Neural cell (in vitro differentiated cells): ENCODE data around the gene SHC2. TPM values are rescaled to one million over a fixed set of nuclear protein-coding genes. Genes with fewer than 3 reads are reported as not detected.

ENCODE experiments used
- H2AFZ ChIP-seq: fragments of 200-600, 300-800 bp; sonication (generic), shearing (Covaris generic); 2 replicates; pipeline ENCODE4 v1.6.0; 2014; ENCODE audit warnings: low read depth, mild to moderate bottlenecking, antibody characterized with exemption, low read length, moderate library complexity
- H3F3A ChIP-seq: fragments of 200-600 bp; shearing (Covaris generic); 2 replicates; pipeline ENCODE4 v1.6.1; 2016; ENCODE audit warnings: mild to moderate bottlenecking, moderate library complexity, mixed read lengths, antibody characterized with exemption, low read length; ENCODE audit not compliant: insufficient read depth, poor library complexity, severe bottlenecking
- H3K27ac ChIP-seq: fragments of 200-600, 300-800 bp; sonication (generic), shearing (Covaris generic); 2 replicates; pipeline ENCODE4 v1.5.1; 2014; ENCODE audit warnings: mild to moderate bottlenecking, low read length, moderate library complexity
- H3K27me3 ChIP-seq: fragments of 300-800, 200-600 bp; sonication (generic), shearing (Covaris generic); 2 replicates; pipeline ENCODE4 v1.6.0; 2014; ENCODE audit warnings: mild to moderate bottlenecking, low read depth, low read length, moderate library complexity; ENCODE audit not compliant: insufficient read depth
- H3K36me3 ChIP-seq: fragments of 300-800, 200-600 bp; sonication (generic), shearing (Covaris generic); 2 replicates; pipeline ENCODE4 v1.5.1; 2014; ENCODE audit warnings: mild to moderate bottlenecking, antibody characterized with exemption, low read length, moderate library complexity; ENCODE audit not compliant: insufficient read depth
- H3K4me2 ChIP-seq: fragments of 300-800, 200-600 bp; sonication (generic), shearing (Covaris generic); 2 replicates; pipeline ENCODE4 v1.6.0; 2014; ENCODE audit warnings: mild to moderate bottlenecking, low read length
- H3K4me3 ChIP-seq: fragments of 300-800, 200-600 bp; sonication (generic), shearing (Covaris generic); 2 replicates; pipeline ENCODE4 v1.5.1; 2014; ENCODE audit warnings: mild to moderate bottlenecking, low read length, moderate library complexity
- H3K79me2 ChIP-seq: fragments of 200-600 bp; shearing (Covaris generic); replicated peaks from 2 replicates; pipeline ENCODE4 v1.6.0; 2014; ENCODE audit warnings: mild to moderate bottlenecking, low read length, moderate library complexity; ENCODE audit not compliant: insufficient read depth
- H3K9ac ChIP-seq: fragments of 300-800, 200-600 bp; sonication (generic), shearing (Covaris generic); 2 replicates; pipeline ENCODE4 v1.6.1; 2016; ENCODE audit warnings: mild to moderate bottlenecking, low read length, mixed read lengths
- H3K9me2 ChIP-seq: fragments of 200-600 bp; shearing (Covaris generic); 2 replicates; pipeline ENCODE4 v1.6.1; 2016; ENCODE audit warnings: mild to moderate bottlenecking, low read length, mixed read lengths; ENCODE audit not compliant: insufficient read depth
- H3K9me3 ChIP-seq: fragments of 200-600, 300-800 bp; sonication (generic), shearing (Covaris generic); 2 replicates; pipeline ENCODE4 v1.6.1; 2016; ENCODE audit warnings: mild to moderate bottlenecking, mixed run types, low read length, moderate library complexity, mixed read lengths
- H4K20me1 ChIP-seq: fragments of 200-600 bp; shearing (Covaris generic); 2 replicates; pipeline ENCODE4 v1.6.1; 2016; ENCODE audit warnings: mild to moderate bottlenecking, mixed run types; ENCODE audit not compliant: insufficient read depth
- CTCF ChIP-seq: fragments of 450-650 bp; IDR thresholded peaks from 2 replicates; pipeline ENCODE4 v1.5.1; 2014; ENCODE audit warnings: antibody characterized with exemption, mild to moderate bottlenecking, moderate library complexity; ENCODE audit not compliant: poor library complexity, severe bottlenecking
- EP300 ChIP-seq: fragments of 450-650 bp; conservative IDR thresholded peaks from 2 replicates; pipeline ENCODE4 v1.6.1; 2014; ENCODE audit warnings: antibody characterized with exemption, mild to moderate bottlenecking, moderate library complexity; ENCODE audit not compliant: poor library complexity, severe bottlenecking
- EZH2 ChIP-seq: fragments of 200-600, 300-800 bp; shearing (Covaris generic), sonication (generic); IDR thresholded peaks from 2 replicates; pipeline ENCODE4 v1.6.1; 2014; ENCODE audit warnings: antibody characterized with exemption, low read length, borderline replicate concordance, mild to moderate bottlenecking; ENCODE audit not compliant: insufficient read depth, poor library complexity, severe bottlenecking
- MXI1 ChIP-seq: fragments of 450-650 bp; conservative IDR thresholded peaks from 2 replicates; pipeline ENCODE4 v1.6.1; 2014; ENCODE audit warnings: antibody characterized with exemption, mild to moderate bottlenecking; ENCODE audit not compliant: poor library complexity, severe bottlenecking
- POLR2AphosphoS5 ChIP-seq: IDR thresholded peaks from 2 replicates; pipeline ENCODE4 v1.6.1; 2012
- RAD21 ChIP-seq: fragments of 450-650 bp; conservative IDR thresholded peaks from 2 replicates; pipeline ENCODE4 v1.6.1; 2014; ENCODE audit warnings: antibody characterized with exemption, mild to moderate bottlenecking, moderate library complexity
- REST ChIP-seq: IDR thresholded peaks from 2 replicates; pipeline ENCODE4 v1.6.1; 2012; ENCODE audit warnings: borderline replicate concordance
- SMC3 ChIP-seq: fragments of 450-650 bp; conservative IDR thresholded peaks from 2 replicates; pipeline ENCODE4 v1.6.1; 2014; ENCODE audit warnings: antibody characterized with exemption, mild to moderate bottlenecking, moderate library complexity; ENCODE audit not compliant: poor library complexity
- TAF1 ChIP-seq: IDR thresholded peaks from 2 replicates; pipeline ENCODE4 v1.6.1; 2012; ENCODE audit warnings: low read depth
- polyA plus RNA-seq: library from polyadenylated mRNA; depleted of rRNA; stranded (reverse); fragments of >200 nt; gene quantifications from 2 replicates; pipeline ENCODE4 v1.2.3, GENCODE V29; 2014

Gene SHC2
- polyA plus RNA-seq, 1 donor from 2014 or later, result 75.8 TPM

DNA sequence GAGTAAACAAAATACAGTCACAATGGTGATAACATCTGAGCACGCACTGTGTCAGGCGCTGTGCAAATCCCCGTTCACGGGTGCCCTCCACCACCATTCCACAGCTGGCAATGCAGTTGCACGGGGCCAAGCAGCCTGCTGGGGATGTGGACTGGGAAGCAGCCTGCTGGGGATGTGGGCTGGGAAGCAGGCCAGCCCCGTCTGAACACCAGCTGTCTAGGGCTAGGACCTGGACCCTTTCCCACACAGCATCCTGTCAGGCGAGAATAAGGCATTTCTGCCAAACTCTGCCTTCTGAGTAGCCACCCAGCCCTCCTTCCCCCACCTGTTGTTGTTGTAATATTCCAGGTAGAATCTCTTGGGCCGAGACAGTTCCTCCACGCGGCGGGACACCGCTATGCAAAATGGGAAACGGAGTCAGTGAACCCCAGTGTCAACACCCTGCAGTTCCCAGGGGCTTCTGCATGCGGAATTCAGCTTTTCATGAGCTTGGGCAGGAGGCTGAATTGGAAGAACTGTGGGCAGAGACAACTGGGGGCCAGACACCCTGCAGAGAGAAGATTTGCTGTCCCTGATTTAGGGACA, 88.4 kb downstream of the SHC2 start:
- no peaks in the 10 kb centered on the region for H3K9me3 ChIP-seq
- H3K9ac ChIP-seq, result no peak overlapping the region
- no peak overlapping the region for H3K27ac ChIP-seq
- TF ChIP-seq EP300 (no peak), SMC3 (no peak), CTCF (no peak), TAF1 (no peak), MXI1 (no peak), EZH2 (no peak), POLR2AphosphoS5 (no peak), REST (no peak), RAD21 (no peak)
- H3F3A ChIP-seq, result no peaks in the 10 kb centered on the region
- H4K20me1 ChIP-seq, result no peaks in the 10 kb centered on the region
- H3K9me2 ChIP-seq, result no peaks in the 10 kb centered on the region
- H3K4me3 ChIP-seq, result no peak overlapping the region
- H3K27me3 ChIP-seq, result no peaks in the 10 kb centered on the region
- no peaks in the 10 kb centered on the region for H3K36me3 ChIP-seq
- H3K79me2 ChIP-seq, result no peaks in the 10 kb centered on the region
- H3K4me2 ChIP-seq, result no peak overlapping the region
- no peak overlapping the region for H2AFZ ChIP-seq

DNA sequence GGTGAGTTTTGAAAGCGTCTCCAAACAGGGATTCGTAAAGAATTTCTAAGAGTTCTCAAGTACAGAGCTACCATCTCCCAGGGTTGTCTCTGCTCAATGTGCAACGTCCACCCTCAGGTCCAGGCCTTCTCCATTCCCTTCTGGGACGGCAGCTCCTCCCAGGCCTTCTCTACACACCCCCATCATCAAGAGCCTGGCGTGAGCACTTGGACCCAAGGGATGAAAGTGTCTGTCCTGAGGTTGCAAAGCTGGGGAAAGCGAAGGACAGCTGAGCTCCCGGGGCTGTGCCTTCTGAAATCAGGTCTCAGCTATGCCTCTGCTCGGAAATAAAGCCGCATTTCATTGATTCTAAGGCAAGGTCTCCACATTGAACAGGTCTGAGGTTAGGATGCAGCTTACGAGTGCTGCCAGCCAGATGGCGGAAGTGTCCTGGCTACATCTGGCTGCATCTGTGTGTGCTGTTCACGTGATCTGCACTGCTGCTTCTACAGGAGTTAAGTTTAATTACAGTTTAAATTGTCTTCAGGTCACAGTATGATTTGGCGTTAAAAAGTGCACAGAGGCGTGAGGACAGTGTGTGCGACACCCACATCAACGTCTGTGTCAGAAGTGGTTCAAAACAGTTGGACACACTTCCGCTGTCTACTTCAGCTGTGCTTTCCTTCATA, 89.2 kb downstream of the SHC2 start:
- Histone ChIP-seq H3K27ac (no peak overlapping the region), H3K9me2 (no peaks in the 10 kb centered on the region), H3F3A (no peaks in the 10 kb centered on the region), H4K20me1 (no peaks in the 10 kb centered on the region), H3K9me3 (no peaks in the 10 kb centered on the region), H3K79me2 (no peaks in the 10 kb centered on the region), H3K9ac (no peak overlapping the region), H3K27me3 (no peaks in the 10 kb centered on the region), H3K4me2 (no peak overlapping the region), H3K36me3 (no peaks in the 10 kb centered on the region), H3K4me3 (no peak overlapping the region), H2AFZ (no peak overlapping the region)
- TF ChIP-seq MXI1 (no peak), SMC3 (peak; percentile 30), EZH2 (no peak), EP300 (no peak), POLR2AphosphoS5 (no peak), CTCF (peak; percentile 44), REST (no peak), TAF1 (no peak), RAD21 (peak; percentile 36)
